ENCODE data around the gene ANKRD9. TPM values are rescaled to one million over a fixed set of nuclear protein-coding genes. Genes with fewer than 3 reads are reported as not detected.
A peak's percentile ranks its signal among the peaks of the same experiment; 100 is the strongest.

ANKRD9 gene
- total and polyA plus RNA-seq, 2 experiments from 2014 or later = 46.5 to 90.7 TPM

DNA sequence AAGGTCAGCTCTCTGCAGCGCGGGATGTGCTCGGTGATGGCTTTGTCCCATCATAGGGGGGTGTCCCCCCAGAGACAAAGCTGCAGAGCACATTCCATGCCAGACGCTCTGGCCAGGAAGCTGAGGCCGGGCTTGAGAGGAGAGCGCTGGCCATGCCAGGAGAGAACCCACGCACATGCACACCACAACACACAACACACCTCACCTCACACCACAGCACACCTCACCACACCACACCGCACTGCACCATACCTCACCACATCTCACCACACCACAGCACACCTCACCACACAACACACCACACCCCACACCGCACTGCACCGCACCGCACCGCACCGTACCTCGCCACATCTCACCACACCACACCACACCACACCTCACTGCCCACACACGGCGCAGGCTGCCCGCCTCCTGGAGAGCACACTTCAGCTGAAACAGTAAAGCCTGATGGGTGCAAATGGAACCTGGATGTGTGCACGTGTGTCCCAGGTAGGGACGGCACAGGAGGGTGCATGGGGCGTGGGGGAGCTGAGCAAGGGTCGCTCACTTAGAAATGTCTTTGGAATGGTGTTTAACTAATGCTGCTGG, 10.8 kb downstream of the ANKRD9 start:
- no peak overlapping the region for H3K4me3 ChIP-seq
- no peaks in the 10 kb centered on the region for H3K36me3 ChIP-seq (replicated peaks; ENCODE audit: insufficient read depth, low read depth)
- no peaks in the 10 kb centered on the region for H3K79me2 ChIP-seq
- whole genome bisulfite sequencing (ENCODE audit: low lambda C conversion rate, missing lambda C conversion rate) = 96% methylated on average over 21 of the region's 21 CpGs
- no peaks in the 10 kb centered on the region for H3K9me2 ChIP-seq (replicated peaks; ENCODE audit: insufficient read depth)
- no peaks in the 10 kb centered on the region for H3K9me3 ChIP-seq (ENCODE audit: low read depth)
- no peaks in the 10 kb centered on the region for H3K4me1 ChIP-seq (ENCODE audit: insufficient read depth)
- TF ChIP-seq CTCF (IDR thresholded peaks at IDR 0.05; ENCODE audit: poor library complexity) (no peak), EZH2 (IDR thresholded peaks at IDR 0.05; ENCODE audit: borderline replicate concordance) (no peak), EZH2phosphoT487 (IDR thresholded peaks at IDR 0.05; ENCODE audit: low read depth, severe bottlenecking, unreplicated experiment) (no peak)
- no peaks in the 10 kb centered on the region for H4K20me1 ChIP-seq (ENCODE audit: insufficient read depth, poor library complexity, severe bottlenecking)
- no peak overlapping the region for H3K4me2 ChIP-seq
- no peak overlapping the region for H2AFZ ChIP-seq
- H3K27me3 ChIP-seq = no peaks in the 10 kb centered on the region
- DNase-seq (ENCODE audit: low spot score) = no peak
- H3K27ac ChIP-seq = no peak overlapping the region

DNA sequence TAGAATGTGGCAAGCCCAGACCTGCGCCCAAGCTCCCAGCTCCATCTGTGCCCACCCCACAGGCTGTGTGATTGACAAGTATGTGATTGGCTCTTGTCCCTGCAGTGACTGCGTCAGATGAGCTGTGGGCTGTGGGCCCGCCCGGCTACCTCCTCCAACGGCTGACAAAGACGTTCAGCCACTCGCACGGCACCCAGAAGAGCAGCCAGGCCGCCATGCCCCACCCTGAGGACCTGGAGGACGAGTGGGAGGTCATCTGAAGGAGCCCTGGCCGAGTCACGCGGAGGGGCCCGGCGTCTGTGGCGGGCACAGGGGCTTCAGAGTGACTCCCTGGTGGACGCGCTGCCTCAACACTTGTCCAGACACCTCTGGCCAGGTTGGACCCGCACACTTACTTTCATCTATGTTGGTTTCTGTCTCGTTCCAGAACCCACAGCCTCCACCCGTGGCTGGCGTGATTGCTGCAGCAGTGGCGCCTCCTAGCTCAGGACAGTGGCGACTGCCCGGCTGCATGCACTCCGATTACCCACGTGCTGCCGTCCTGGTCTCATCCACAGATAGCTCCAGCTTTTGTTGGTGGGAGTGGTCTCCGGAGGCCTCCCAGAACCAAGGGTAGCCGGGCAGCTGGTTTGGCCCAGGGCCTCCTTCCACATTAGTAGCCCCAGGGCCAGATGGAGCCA, 11.4 kb downstream of the ANKRD9 start:
- Histone ChIP-seq H3K9me3 (ENCODE audit: low read depth) (no peaks in the 10 kb centered on the region), H3K27ac (no peak overlapping the region), H3K4me1 (ENCODE audit: insufficient read depth) (no peaks in the 10 kb centered on the region), H3K36me3 (replicated peaks; ENCODE audit: insufficient read depth, low read depth) (no peaks in the 10 kb centered on the region), H3K4me2 (no peak overlapping the region), H3K4me3 (no peak overlapping the region), H4K20me1 (ENCODE audit: insufficient read depth, poor library complexity, severe bottlenecking) (no peaks in the 10 kb centered on the region), H3K9me2 (replicated peaks; ENCODE audit: insufficient read depth) (no peaks in the 10 kb centered on the region), H3K79me2 (no peaks in the 10 kb centered on the region), H3K27me3 (no peaks in the 10 kb centered on the region), H2AFZ (no peak overlapping the region)
- 89% methylated on average over 30 of the region's 30 CpGs for WGBS (ENCODE audit: low lambda C conversion rate, missing lambda C conversion rate)
- TF ChIP-seq EZH2phosphoT487 (IDR thresholded peaks at IDR 0.05; ENCODE audit: low read depth, severe bottlenecking, unreplicated experiment) (no peak), CTCF (IDR thresholded peaks at IDR 0.05; ENCODE audit: poor library complexity) (peak; percentile 9)
- peak; percentile 5 for DNase-seq (ENCODE audit: low spot score)

DNA sequence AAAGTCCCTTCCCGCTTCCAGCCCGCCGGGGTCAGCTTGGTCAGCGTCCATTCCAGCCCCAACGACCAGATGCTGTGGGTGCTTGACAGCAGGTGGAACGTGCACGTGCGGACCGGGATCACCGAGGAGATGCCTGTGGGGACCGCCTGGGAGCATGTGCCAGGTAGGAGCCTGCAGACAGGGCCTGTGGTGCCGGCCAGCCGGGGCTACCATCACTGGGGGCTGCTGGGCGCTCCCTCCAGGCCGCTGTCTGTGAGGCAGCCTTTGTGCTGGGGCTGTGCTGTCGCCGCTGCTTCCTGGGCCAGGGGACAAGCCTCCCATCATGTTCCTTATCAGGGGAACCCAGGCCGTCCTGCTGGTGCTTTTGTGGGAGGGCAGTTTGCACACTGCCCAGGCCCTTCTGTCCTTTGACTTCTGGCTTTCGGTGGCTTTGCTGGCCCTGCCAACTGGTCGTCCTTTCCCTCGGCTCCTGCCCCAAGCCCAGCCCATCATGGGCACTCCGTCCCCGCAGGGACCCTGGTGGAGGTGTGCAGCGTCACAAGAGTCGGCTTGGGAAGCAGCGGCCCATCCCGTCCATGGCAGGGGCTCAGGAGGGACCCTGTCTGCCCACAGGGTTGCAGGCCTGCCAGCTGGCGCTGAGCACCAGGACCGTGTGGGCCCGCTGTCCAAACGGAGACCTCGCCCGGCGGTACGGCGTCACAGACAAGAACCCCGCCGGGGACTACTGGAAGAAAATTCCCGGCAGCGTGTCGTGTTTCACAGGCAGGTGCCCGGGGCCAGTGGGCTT, 12.4 kb downstream of the ANKRD9 start:
- Histone ChIP-seq H3K79me2 (no peaks in the 10 kb centered on the region), H3K9me2 (replicated peaks; ENCODE audit: insufficient read depth) (no peaks in the 10 kb centered on the region)

More for the DNA sequence above, 12.4 kb downstream of the ANKRD9 start:
- no peak overlapping the region for H3K27ac ChIP-seq
- TF ChIP-seq CTCF (IDR thresholded peaks at IDR 0.05; ENCODE audit: poor library complexity) = no peak
- TF ChIP-seq EZH2 (IDR thresholded peaks at IDR 0.05; ENCODE audit: borderline replicate concordance) = no peak
- no peak for TF ChIP-seq EZH2phosphoT487 (IDR thresholded peaks at IDR 0.05; ENCODE audit: low read depth, severe bottlenecking, unreplicated experiment)
- no peaks in the 10 kb centered on the region for H3K4me1 ChIP-seq (ENCODE audit: insufficient read depth)
- no peaks in the 10 kb centered on the region for H4K20me1 ChIP-seq (ENCODE audit: insufficient read depth, poor library complexity, severe bottlenecking)
- WGBS (ENCODE audit: low lambda C conversion rate, missing lambda C conversion rate) = 96% methylated on average over 42 of the region's 42 CpGs
- no peaks in the 10 kb centered on the region for H3K27me3 ChIP-seq
- no peak overlapping the region for H3K4me3 ChIP-seq
- no peak overlapping the region for H3K4me2 ChIP-seq
- H2AFZ ChIP-seq = no peak overlapping the region
- no peaks in the 10 kb centered on the region for H3K9me3 ChIP-seq (ENCODE audit: low read depth)
- peak; percentile 2 for DNase-seq (ENCODE audit: low spot score)
- H3K36me3 ChIP-seq (replicated peaks; ENCODE audit: insufficient read depth, low read depth) = no peaks in the 10 kb centered on the region

All from hepatocyte (in vitro differentiated cells).